ENCODE measurements around the gene SPINDOC. TPM values are rescaled to one million over a fixed set of nuclear protein-coding genes. Genes with fewer than 3 reads are reported as not detected.

The SPINDOC gene
- total RNA-seq, 1 donor from 2014 or later = 20.8 TPM

DNA sequence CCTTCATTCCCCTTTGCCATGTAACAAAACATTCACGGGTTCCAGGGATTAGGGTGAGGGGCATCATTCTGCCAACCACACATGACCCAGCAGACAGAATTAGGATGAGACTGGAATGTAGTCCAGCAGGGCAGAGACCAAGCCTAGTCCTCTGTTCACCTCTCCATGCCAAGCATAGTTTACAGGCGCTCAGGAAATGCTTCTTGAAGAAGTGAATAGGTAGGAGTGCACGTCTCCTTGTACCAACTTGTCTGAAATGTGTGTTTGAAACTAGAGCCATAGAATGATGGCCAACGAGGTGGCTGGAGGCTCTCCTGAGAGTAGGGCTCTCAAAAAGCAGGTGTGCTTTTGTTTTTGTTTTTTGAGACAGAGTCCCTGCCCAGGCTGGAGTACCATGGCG lies 8.2 kb downstream of the SPINDOC start:
- TF ChIP-seq, protein P1, sequence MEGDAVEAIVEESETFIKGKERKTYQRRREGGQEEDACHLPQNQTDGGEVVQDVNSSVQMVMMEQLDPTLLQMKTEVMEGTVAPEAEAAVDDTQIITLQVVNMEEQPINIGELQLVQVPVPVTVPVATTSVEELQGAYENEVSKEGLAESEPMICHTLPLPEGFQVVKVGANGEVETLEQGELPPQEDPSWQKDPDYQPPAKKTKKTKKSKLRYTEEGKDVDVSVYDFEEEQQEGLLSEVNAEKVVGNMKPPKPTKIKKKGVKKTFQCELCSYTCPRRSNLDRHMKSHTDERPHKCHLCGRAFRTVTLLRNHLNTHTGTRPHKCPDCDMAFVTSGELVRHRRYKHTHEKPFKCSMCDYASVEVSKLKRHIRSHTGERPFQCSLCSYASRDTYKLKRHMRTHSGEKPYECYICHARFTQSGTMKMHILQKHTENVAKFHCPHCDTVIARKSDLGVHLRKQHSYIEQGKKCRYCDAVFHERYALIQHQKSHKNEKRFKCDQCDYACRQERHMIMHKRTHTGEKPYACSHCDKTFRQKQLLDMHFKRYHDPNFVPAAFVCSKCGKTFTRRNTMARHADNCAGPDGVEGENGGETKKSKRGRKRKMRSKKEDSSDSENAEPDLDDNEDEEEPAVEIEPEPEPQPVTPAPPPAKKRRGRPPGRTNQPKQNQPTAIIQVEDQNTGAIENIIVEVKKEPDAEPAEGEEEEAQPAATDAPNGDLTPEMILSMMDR (IDR thresholded peaks at IDR 0.05) = no peak
- H3K4me1 Mint-ChIP-seq = no peaks in the 10 kb centered on the region
- no peak for DNase-seq
- no peak overlapping the region for H3K4me3 Mint-ChIP-seq
- H3K27me3 Mint-ChIP-seq = no peaks in the 10 kb centered on the region
- intact Hi-C loops (cut with micrococcal nuclease) = no loop called here
- peaks cover 64% of the 10 kb centered on the region for H3K36me3 Mint-ChIP-seq (ENCODE audit: low read depth)
- no peak overlapping the region for H3K27ac Mint-ChIP-seq
- H3K9me3 Mint-ChIP-seq = no peaks in the 10 kb centered on the region
- ChIA-PET CTCF (interaction anchor here (0.6 kb wide), 1 partner anchor 330 kb away, joined by 3 read pairs; no protein-coding TSS in a partner anchor), POLR2A (no interaction called here)
- ATAC-seq (ENCODE audit: low read depth) = no peak

GRCh38 chr11:63826471-63827190 lies 13.4 kb downstream of the SPINDOC start:
- Mint-ChIP-seq H3K4me3 (no peak overlapping the region), H3K27me3 (no peaks in the 10 kb centered on the region), H3K4me1 (no peaks in the 10 kb centered on the region), H3K27ac (no peak overlapping the region), H3K36me3 (ENCODE audit: low read depth) (peaks cover 39% of the 10 kb centered on the region), H3K9me3 (no peaks in the 10 kb centered on the region)
- no peak for DNase-seq
- TF ChIP-seq, protein P1 (IDR thresholded peaks at IDR 0.05) = no peak
- ATAC-seq (ENCODE audit: low read depth) = no peak
- intact Hi-C loops (cut with micrococcal nuclease) = no loop called here
- POLR2A ChIA-PET = no interaction called here
- CTCF ChIA-PET = interaction anchor here (0.9 kb wide), 1 partner anchor 10 kb away, joined by 4 read pairs; no protein-coding TSS in a partner anchor

- ChIA-PET POLR2A (no interaction called here), CTCF (interaction anchor here (1.0 kb wide), 2 partner anchors 91 to 116 kb away, joined by 3 read pairs; no protein-coding TSS in a partner anchor)
- DNase-seq (no peak), ATAC-seq (ENCODE audit: low read depth) (no peak)
- intact Hi-C loops (cut with micrococcal nuclease) = no loop called here
- Mint-ChIP-seq H3K36me3 (ENCODE audit: low read depth) (peaks cover 15% of the 10 kb centered on the region), H3K4me1 (peaks cover 2% of the 10 kb centered on the region), H3K9me3 (no peaks in the 10 kb centered on the region), H3K4me3 (no peak overlapping the region), H3K27ac (no peak overlapping the region), H3K27me3 (no peaks in the 10 kb centered on the region)
- TF ChIP-seq, protein P1 (IDR thresholded peaks at IDR 0.05) = no peak
Observed at GRCh38 chr11:63829823-63830489, 16.7 kb downstream of the SPINDOC start.

DNA sequence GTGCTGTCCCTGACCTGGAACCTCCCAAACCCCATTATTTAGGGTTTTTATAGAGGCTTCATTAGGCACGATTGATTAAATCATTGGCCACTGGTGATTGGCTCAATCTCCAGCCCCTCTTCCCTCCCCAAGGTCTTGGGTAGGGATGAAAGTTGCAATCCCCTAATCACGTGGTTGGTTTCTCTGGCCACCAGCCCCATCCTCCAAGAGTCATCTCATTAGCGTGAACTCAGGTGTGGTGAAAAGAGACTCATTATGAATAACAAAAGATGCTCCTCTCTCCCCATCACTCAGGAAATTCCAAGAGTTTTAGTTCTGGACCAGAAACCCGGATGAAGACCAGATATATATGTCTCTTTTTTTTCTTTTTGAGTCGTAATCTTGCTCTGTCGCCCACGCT lies 18.1 kb downstream of the SPINDOC start:
- Mint-ChIP-seq H3K36me3 (ENCODE audit: low read depth) (peaks cover 6% of the 10 kb centered on the region), H3K27ac (no peak overlapping the region), H3K4me3 (no peak overlapping the region), H3K4me1 (peaks cover 3% of the 10 kb centered on the region), H3K9me3 (no peaks in the 10 kb centered on the region), H3K27me3 (no peaks in the 10 kb centered on the region)
- POLR2A ChIA-PET = no interaction called here
- CTCF ChIA-PET = no interaction called here
- no peak for ATAC-seq (ENCODE audit: low read depth)
- TF ChIP-seq, protein P1 (IDR thresholded peaks at IDR 0.05) = no peak
- intact Hi-C loops (cut with micrococcal nuclease) = no loop called here
- DNase-seq = no peak

GRCh38 chr11:63832336-63832735 lies 19.1 kb downstream of the SPINDOC start:
- ATAC-seq (ENCODE audit: low read depth) (no peak), DNase-seq (no peak)
- H3K4me1 Mint-ChIP-seq = peaks cover 10% of the 10 kb centered on the region
- peaks cover 5% of the 10 kb centered on the region for H3K36me3 Mint-ChIP-seq (ENCODE audit: low read depth)
- no peaks in the 10 kb centered on the region for H3K27me3 Mint-ChIP-seq
- ChIA-PET POLR2A (no interaction called here), CTCF (interaction anchor here (2.4 kb wide), 1 partner anchor 113 kb away, joined by 7 read pairs; no protein-coding TSS in a partner anchor)
- intact Hi-C loops (cut with micrococcal nuclease) = no loop called here
- H3K9me3 Mint-ChIP-seq = no peaks in the 10 kb centered on the region
- H3K4me3 Mint-ChIP-seq = no peak overlapping the region
- TF ChIP-seq, protein P1 (IDR thresholded peaks at IDR 0.05) = no peak
- H3K27ac Mint-ChIP-seq = no peak overlapping the region
